A549 (cell line): ENCODE results near the gene ZNF132. TPM values are rescaled to one million over a fixed set of nuclear protein-coding genes. Genes with fewer than 3 reads are reported as not detected.
"Not testable (repeated sequence)": the region's sequence is repeated elsewhere in the genome, so short reads cannot be mapped to it uniquely, and the experiment has no call there.

Experiments used
- ATAC-seq, 2 experiments: fragments of 200-7000 bp in 1 of 2; fragments of >200 bp in 1 of 2; cut with Nextera tagmentation in 1 of 2; cut with Tn5 transposase in 1 of 2; 3 replicates each; pipeline versions ENCODE4 v1.8.0 to v1.9.1; 2018 to 2020; ENCODE audit warnings: mild to moderate bottlenecking in 1 of 2, moderate library complexity in 1 of 2
- CTCF ChIA-PET: fragments of 300-600 bp; sonication (Branson Sonifier 250); formaldehyde crosslinking; extraction: SDS; loops from one replicate; lab custom pipeline; 2021; ENCODE audit warnings: antibody characterized with exemption, inconsistent platforms; lab: Yijun Ruan, JAX
- POLR2A ChIA-PET: fragments of 350-600 bp; formaldehyde crosslinking; extraction: SDS; loops from one replicate; lab custom pipeline; 2021; ENCODE audit warnings: antibody characterized with exemption, inconsistent platforms; lab: Yijun Ruan, JAX
- DNase-seq, 2 experiments: peaks; one replicate each; pipeline versions ENCODE4 v3.0.0 to v3.0.0-alpha.2; 2011 to 2016; ENCODE audit warnings: low read depth in 1 of 2, low spot score in 1 of 2
- FAIRE-seq: peaks from 2 replicates; lab custom pipeline; 2011; peaks lifted over from hg19 to GRCh38; lab: Jason Lieb, UNC
- H3K27ac ChIP-seq, 2 experiments: fragments of >200 bp; sonication (Bioruptor Twin); formaldehyde crosslinking; 3 replicates each; pipeline ENCODE4 v1.5.1; 2016 to 2017
- H3K4me1 ChIP-seq: fragments of >200 bp; sonication (Bioruptor Twin); formaldehyde crosslinking; 3 replicates; pipeline ENCODE4 v1.6.1; 2016
- H3K4me2 ChIP-seq: fragments of >200 bp; sonication (Bioruptor Twin); formaldehyde crosslinking; 3 replicates; pipeline ENCODE4 v1.6.1; 2016
- H3K4me3 ChIP-seq: fragments of >200 bp; sonication (Bioruptor Twin); formaldehyde crosslinking; 3 replicates; pipeline ENCODE4 v1.5.1; 2016
- H3K9me3 ChIP-seq: fragments of >200 bp; sonication (Bioruptor Twin); formaldehyde crosslinking; 3 replicates; pipeline ENCODE4 v1.6.1; 2016
- BCL3 ChIP-seq: fragments of >200 bp; sonication (Bioruptor Twin); formaldehyde crosslinking; IDR thresholded peaks from 3 replicates; pipeline ENCODE4 v1.6.1; 2016
- CBX2 ChIP-seq: fragments of 200-600 bp; sonication (generic); IDR thresholded peaks from 2 replicates; pipeline ENCODE4 v1.6.1; 2016; ENCODE audit warnings: low read depth, mild to moderate bottlenecking, borderline replicate concordance
- CTCF ChIP-seq: fragments of >200 bp; sonication (Bioruptor Twin); formaldehyde crosslinking; IDR thresholded peaks from 3 replicates; pipeline ENCODE4 v1.5.1; 2016
- ESRRA ChIP-seq: fragments of 150-350 bp; IDR thresholded peaks from 2 replicates; pipeline ENCODE4 v1.6.1; 2014; ENCODE audit warnings: mild to moderate bottlenecking, low read length, borderline replicate concordance
- GATA3 ChIP-seq: IDR thresholded peaks from 2 replicates; pipeline ENCODE4 v1.6.1; 2012; ENCODE audit warnings: borderline replicate concordance
- HDAC2 ChIP-seq: fragments of 200-600 bp; sonication (generic); IDR thresholded peaks from 2 replicates; pipeline ENCODE4 v1.6.1; 2016
- HOXB13 ChIP-seq: fragments of 250-450 bp; sonication (Bioruptor Pico); IDR thresholded peaks from 2 replicates; pipeline ENCODE4 v1.5.0; 2020; ENCODE audit warnings: low read depth, mild to moderate bottlenecking, moderate library complexity
- JUNB ChIP-seq: fragments of >200 bp; sonication (Bioruptor Twin); formaldehyde crosslinking; IDR thresholded peaks from 2 replicates; pipeline ENCODE4 v1.6.1; 2016
- MAX ChIP-seq: IDR thresholded peaks from 2 replicates; pipeline ENCODE4 v1.6.1; 2012
- NFE2L2 ChIP-seq: fragments of 150-350 bp; conservative IDR thresholded peaks from 2 replicates; pipeline ENCODE4 v1.6.1; 2014; ENCODE audit warnings: low read length
- PBX3 ChIP-seq: IDR thresholded peaks from 2 replicates; pipeline ENCODE4 v1.6.1; 2012
- PHF8 ChIP-seq: fragments of 200-600 bp; sonication (generic); IDR thresholded peaks from 2 replicates; pipeline ENCODE4 v1.6.1; 2016; ENCODE audit warnings: low read depth, mild to moderate bottlenecking, antibody characterized with exemption, moderate library complexity, borderline replicate concordance
- POLR2A ChIP-seq: IDR thresholded peaks from 2 replicates; pipeline ENCODE4 v1.6.1; 2012; ENCODE audit warnings: mild to moderate bottlenecking, low read length
- TFCP2L1 ChIP-seq: fragments of 250-450 bp; sonication (Bioruptor Pico); IDR thresholded peaks from 2 replicates; pipeline ENCODE4 v1.5.0; 2021; ENCODE audit warnings: mild to moderate bottlenecking
- TP53 ChIP-seq: fragments of 250-450 bp; sonication (Bioruptor Pico); IDR thresholded peaks from 2 replicates; pipeline ENCODE4 v1.5.0; 2021; ENCODE audit warnings: mild to moderate bottlenecking, moderate library complexity
- ZFP36 ChIP-seq: fragments of 450-650 bp; IDR thresholded peaks from 2 replicates; pipeline ENCODE4 v1.6.1; 2014; ENCODE audit warnings: borderline replicate concordance; ENCODE audit not compliant: partially characterized antibody
- WGBS: methylation state at CpG from one replicate; pipeline ENCODE4 v1.1.6; 2017; ENCODE audit errors: missing lambda C conversion rate; 5-methylcytosine and 5-hydroxymethylcytosine counted together
- polyA plus RNA-seq, 4 experiments: library from polyadenylated mRNA; depleted of rRNA in 3 of 4; stranded (reverse); fragments of >200 nt; fragmentation: RNase III in 1 of 4; extraction: RNeasy Plus Mini Kit Qiagen cat#74134 plus additional on column Dnase treatment in 1 of 4; gene quantifications; 2 replicates in 3 of 4; 3 replicates in 1 of 4; pipeline ENCODE4 v1.2.3, GENCODE V29; 2011 to 2017
- TF ChIP-seq, protein P1 (sequence below): fragments of >200 bp; sonication (Bioruptor Twin); formaldehyde crosslinking; IDR thresholded peaks from 2 replicates; pipeline ENCODE4 v1.6.1; 2016
- TF ChIP-seq, protein P2 (sequence below): fragments of 450-650 bp; IDR thresholded peaks from 2 replicates; pipeline ENCODE4 v1.6.1; 2014; ENCODE audit warnings: antibody characterized with exemption

Gene ZNF132
- polyA plus RNA-seq, 2 of the 4 experiments (the other 2 are of a cell fraction) = 0.05 to 0.16 TPM

GRCh38 chr19:58407658-58408151 lies 32.2 kb downstream of the ZNF132 start:
- FAIRE-seq = no peak

DNA sequence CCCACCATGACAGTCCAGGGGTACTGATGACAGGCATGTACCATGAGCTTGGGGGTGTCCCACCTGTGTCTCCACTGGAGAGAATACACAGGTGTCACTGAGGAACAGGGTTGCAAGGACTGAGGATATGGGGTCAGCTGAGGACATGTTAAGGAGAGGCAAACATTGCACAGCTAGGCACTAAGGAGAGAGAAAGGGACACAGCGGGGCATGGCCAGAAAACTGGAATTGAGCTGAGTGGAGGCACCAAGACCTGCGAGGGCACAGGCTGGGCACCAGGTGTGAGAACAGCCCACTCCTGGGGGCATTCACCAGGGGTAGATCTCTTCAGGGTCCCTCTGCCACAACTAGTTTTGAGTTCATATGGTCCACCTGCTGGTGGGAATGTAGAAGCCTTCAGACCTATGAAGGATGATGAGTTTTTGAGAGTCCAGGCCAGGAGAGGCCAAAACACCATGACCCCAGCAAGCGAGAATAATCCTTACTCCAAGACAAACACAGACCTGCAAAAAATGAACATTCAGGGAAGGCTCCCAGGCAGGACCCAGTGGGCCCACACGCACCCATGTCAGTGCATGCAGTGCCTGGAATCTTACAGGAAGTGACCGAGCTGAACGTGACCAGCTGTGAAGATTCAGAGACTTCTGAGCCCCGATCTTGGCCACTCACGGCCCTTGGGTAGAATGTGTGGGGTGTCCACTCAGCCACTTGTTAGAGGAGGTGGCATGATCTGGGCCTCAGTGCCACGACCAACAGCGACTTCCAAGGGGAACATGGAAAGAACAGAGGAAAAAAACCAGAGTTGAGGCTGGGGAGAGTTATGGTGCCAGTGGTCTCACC lies 32.9 kb downstream of the ZNF132 start:
- Histone ChIP-seq H3K27ac (peak overlapping the region; percentile 93 to 94; a peak in 5 of 6 replicates), H3K4me3 (peak overlapping the region; percentile 96), H3K9me3 (no peaks in the 10 kb centered on the region), H3K4me1 (peaks cover 23% of the 10 kb centered on the region), H3K4me2 (peak overlapping the region; percentile 89)
- ATAC-seq = peak; percentile 29 to 44; a peak in 5 of 6 replicates
- ChIA-PET POLR2A (interaction anchor here (1.1 kb wide), 1 partner anchor 45 kb away, joined by 3 read pairs; the partner anchor contains the start of gene ZNF497), CTCF (interaction anchor here (0.6 to 2.0 kb wide), 9 partner anchors 8 to 223 kb away, joined by 3 to 6 read pairs (median 4); partner anchors contain the start of genes RPS5 and ZBTB45)
- TF ChIP-seq, protein P1, sequence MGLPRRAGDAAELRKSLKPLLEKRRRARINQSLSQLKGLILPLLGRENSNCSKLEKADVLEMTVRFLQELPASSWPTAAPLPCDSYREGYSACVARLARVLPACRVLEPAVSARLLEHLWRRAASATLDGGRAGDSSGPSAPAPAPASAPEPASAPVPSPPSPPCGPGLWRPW = no peak
- TF ChIP-seq ZFP36 (no peak), POLR2A (peak; percentile 36), MAX (0 out of 2 replicates have a peak, but pooled peaks have one; percentile 21), CTCF (peak; percentile 35; the same call in 1 of the 3 replicates), PBX3 (peak; percentile 51; the same call in 1 of the 2 replicates)
- TF ChIP-seq, protein P2, sequence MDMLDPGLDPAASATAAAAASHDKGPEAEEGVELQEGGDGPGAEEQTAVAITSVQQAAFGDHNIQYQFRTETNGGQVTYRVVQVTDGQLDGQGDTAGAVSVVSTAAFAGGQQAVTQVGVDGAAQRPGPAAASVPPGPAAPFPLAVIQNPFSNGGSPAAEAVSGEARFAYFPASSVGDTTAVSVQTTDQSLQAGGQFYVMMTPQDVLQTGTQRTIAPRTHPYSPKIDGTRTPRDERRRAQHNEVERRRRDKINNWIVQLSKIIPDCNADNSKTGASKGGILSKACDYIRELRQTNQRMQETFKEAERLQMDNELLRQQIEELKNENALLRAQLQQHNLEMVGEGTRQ = no peak
- DNase-seq = peak in 1 of 2 experiments; percentile 60
- FAIRE-seq = no peak
- 82% methylated on average over 10 of the region's 10 CpGs for WGBS

More at GRCh38 chr19:58407658-58408151, 32.2 kb downstream of the ZNF132 start:
- WGBS = 42% methylated on average over 22 of the region's 22 CpGs
- Histone ChIP-seq H3K4me2 (peak overlapping the region; percentile 89), H3K27ac (peak overlapping the region; percentile 93 to 94), H3K4me1 (peaks cover 22% of the 10 kb centered on the region), H3K9me3 (no peaks in the 10 kb centered on the region), H3K4me3 (peak overlapping the region; percentile 96)
- peak; percentile 36; the same call in 1 of the 2 replicates for TF ChIP-seq POLR2A
- TF ChIP-seq NFE2L2 = no peak
- CTCF ChIA-PET = interaction anchor here (0.6 to 2.0 kb wide), 6 partner anchors 9 to 167 kb away, joined by 3 to 6 read pairs (median 4); partner anchors contain the start of gene RPS5
- ATAC-seq (peak; percentile 9 to 16; a peak in 4 of 6 replicates), DNase-seq (no peak)
- POLR2A ChIA-PET = interaction anchor here (1.0 to 1.4 kb wide), 7 partner anchors 11 to 136 kb away, joined by 3 to 17 read pairs (median 7); partner anchors contain the start of genes RPS5, TRIM28, ZBTB45 and ZNF324

GRCh38 chr19:58403920-58404478 lies 36.0 kb downstream of the ZNF132 start:
- Histone ChIP-seq H3K4me2 (peak overlapping the region; percentile 31; the same call in 2 of the 3 replicates), H3K4me1 (peaks cover 25% of the 10 kb centered on the region)
- FAIRE-seq, H3K27ac ChIP-seq, H3K4me3 ChIP-seq, H3K9me3 ChIP-seq, ATAC-seq, POLR2A ChIA-PET: not testable (repeated sequence)
- 59% methylated on average over 5 of the region's 5 CpGs for WGBS
- peak in 1 of 2 experiments; percentile 44 for DNase-seq
- CTCF ChIA-PET = interaction anchor here (1.2 kb wide), 1 partner anchor 115 kb away, joined by 5 read pairs; the partner anchor contains the start of gene ZBTB45

DNA sequence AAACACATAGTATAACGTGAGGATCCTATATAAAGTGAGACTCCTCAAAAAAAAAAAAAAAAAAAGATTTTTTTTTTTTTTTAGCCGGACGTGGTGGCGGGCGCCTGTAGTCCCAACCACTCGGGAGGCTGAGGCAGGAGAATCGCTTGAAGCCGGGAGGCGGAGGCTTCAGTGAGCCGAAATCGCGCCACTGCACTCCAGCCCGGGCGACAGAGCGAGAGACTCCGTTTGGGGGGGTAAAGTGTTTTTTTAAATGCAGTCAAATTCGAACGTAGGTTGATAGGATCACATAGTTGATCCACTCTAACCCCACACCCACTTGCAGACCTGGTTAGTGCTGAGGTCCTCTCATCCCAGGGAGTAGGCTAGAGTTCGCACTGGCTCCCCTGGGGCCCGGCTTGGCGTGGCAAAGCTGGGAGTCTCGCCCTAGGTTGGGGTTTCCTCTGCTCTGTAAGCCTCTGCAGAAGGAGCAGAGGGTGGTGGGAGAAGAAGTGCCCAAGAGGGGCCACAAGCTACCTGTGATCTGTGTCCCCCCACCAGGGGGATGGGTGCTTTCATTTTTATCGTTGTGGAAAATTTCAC lies 38.0 kb downstream of the ZNF132 start:
- Histone ChIP-seq H3K4me2 (peak overlapping the region; percentile 83), H3K4me1 (peaks cover 19% of the 10 kb centered on the region), H3K9me3 (no peaks in the 10 kb centered on the region), H3K4me3 (peak overlapping the region; percentile 73), H3K27ac (peak overlapping the region; percentile 86 to 91)
- CTCF ChIA-PET = no interaction called here
- WGBS = 27% methylated on average over 22 of the region's 23 CpGs
- FAIRE-seq (no peak), DNase-seq (no peak), ATAC-seq (no peak)
- POLR2A ChIA-PET = no interaction called here
- TF ChIP-seq BCL3 (no peak), GATA3 (no peak), JUNB (no peak), ESRRA (no peak), HDAC2 (no peak), HOXB13 (CRISPR knock-in tag) (no peak), TFCP2L1 (no peak), PHF8 (no peak), TP53 (CRISPR knock-in tag) (no peak), PBX3 (no peak), CBX2 (no peak)
